Neural cell (in vitro differentiated cells): ENCODE data around the gene TAOK2. TPM values are rescaled to one million over a fixed set of nuclear protein-coding genes. Genes with fewer than 3 reads are reported as not detected.

Source experiments
- H2AFZ ChIP-seq: fragments of 200-600, 300-800 bp; sonication (generic), shearing (Covaris generic); 2 replicates; pipeline ENCODE4 v1.6.0; 2014; ENCODE audit warnings: low read depth, mild to moderate bottlenecking, antibody characterized with exemption, low read length, moderate library complexity
- H3F3A ChIP-seq: fragments of 200-600 bp; shearing (Covaris generic); 2 replicates; pipeline ENCODE4 v1.6.1; 2016; ENCODE audit warnings: mild to moderate bottlenecking, moderate library complexity, mixed read lengths, antibody characterized with exemption, low read length; ENCODE audit not compliant: insufficient read depth, poor library complexity, severe bottlenecking
- H3K27ac ChIP-seq: fragments of 200-600, 300-800 bp; sonication (generic), shearing (Covaris generic); 2 replicates; pipeline ENCODE4 v1.5.1; 2014; ENCODE audit warnings: mild to moderate bottlenecking, low read length, moderate library complexity
- H3K27me3 ChIP-seq: fragments of 300-800, 200-600 bp; sonication (generic), shearing (Covaris generic); 2 replicates; pipeline ENCODE4 v1.6.0; 2014; ENCODE audit warnings: mild to moderate bottlenecking, low read depth, low read length, moderate library complexity; ENCODE audit not compliant: insufficient read depth
- H3K36me3 ChIP-seq: fragments of 300-800, 200-600 bp; sonication (generic), shearing (Covaris generic); 2 replicates; pipeline ENCODE4 v1.5.1; 2014; ENCODE audit warnings: mild to moderate bottlenecking, antibody characterized with exemption, low read length, moderate library complexity; ENCODE audit not compliant: insufficient read depth
- H3K4me2 ChIP-seq: fragments of 300-800, 200-600 bp; sonication (generic), shearing (Covaris generic); 2 replicates; pipeline ENCODE4 v1.6.0; 2014; ENCODE audit warnings: mild to moderate bottlenecking, low read length
- H3K4me3 ChIP-seq: fragments of 300-800, 200-600 bp; sonication (generic), shearing (Covaris generic); 2 replicates; pipeline ENCODE4 v1.5.1; 2014; ENCODE audit warnings: mild to moderate bottlenecking, low read length, moderate library complexity
- H3K79me2 ChIP-seq: fragments of 200-600 bp; shearing (Covaris generic); replicated peaks from 2 replicates; pipeline ENCODE4 v1.6.0; 2014; ENCODE audit warnings: mild to moderate bottlenecking, low read length, moderate library complexity; ENCODE audit not compliant: insufficient read depth
- H3K9ac ChIP-seq: fragments of 300-800, 200-600 bp; sonication (generic), shearing (Covaris generic); 2 replicates; pipeline ENCODE4 v1.6.1; 2016; ENCODE audit warnings: mild to moderate bottlenecking, low read length, mixed read lengths
- H3K9me2 ChIP-seq: fragments of 200-600 bp; shearing (Covaris generic); 2 replicates; pipeline ENCODE4 v1.6.1; 2016; ENCODE audit warnings: mild to moderate bottlenecking, low read length, mixed read lengths; ENCODE audit not compliant: insufficient read depth
- H3K9me3 ChIP-seq: fragments of 200-600, 300-800 bp; sonication (generic), shearing (Covaris generic); 2 replicates; pipeline ENCODE4 v1.6.1; 2016; ENCODE audit warnings: mild to moderate bottlenecking, mixed run types, low read length, moderate library complexity, mixed read lengths
- H4K20me1 ChIP-seq: fragments of 200-600 bp; shearing (Covaris generic); 2 replicates; pipeline ENCODE4 v1.6.1; 2016; ENCODE audit warnings: mild to moderate bottlenecking, mixed run types; ENCODE audit not compliant: insufficient read depth
- EP300 ChIP-seq: fragments of 450-650 bp; conservative IDR thresholded peaks from 2 replicates; pipeline ENCODE4 v1.6.1; 2014; ENCODE audit warnings: antibody characterized with exemption, mild to moderate bottlenecking, moderate library complexity; ENCODE audit not compliant: poor library complexity, severe bottlenecking
- EZH2 ChIP-seq: fragments of 200-600, 300-800 bp; shearing (Covaris generic), sonication (generic); IDR thresholded peaks from 2 replicates; pipeline ENCODE4 v1.6.1; 2014; ENCODE audit warnings: antibody characterized with exemption, low read length, borderline replicate concordance, mild to moderate bottlenecking; ENCODE audit not compliant: insufficient read depth, poor library complexity, severe bottlenecking
- MXI1 ChIP-seq: fragments of 450-650 bp; conservative IDR thresholded peaks from 2 replicates; pipeline ENCODE4 v1.6.1; 2014; ENCODE audit warnings: antibody characterized with exemption, mild to moderate bottlenecking; ENCODE audit not compliant: poor library complexity, severe bottlenecking
- POLR2AphosphoS5 ChIP-seq: IDR thresholded peaks from 2 replicates; pipeline ENCODE4 v1.6.1; 2012
- RAD21 ChIP-seq: fragments of 450-650 bp; conservative IDR thresholded peaks from 2 replicates; pipeline ENCODE4 v1.6.1; 2014; ENCODE audit warnings: antibody characterized with exemption, mild to moderate bottlenecking, moderate library complexity
- SMC3 ChIP-seq: fragments of 450-650 bp; conservative IDR thresholded peaks from 2 replicates; pipeline ENCODE4 v1.6.1; 2014; ENCODE audit warnings: antibody characterized with exemption, mild to moderate bottlenecking, moderate library complexity; ENCODE audit not compliant: poor library complexity
- TAF1 ChIP-seq: IDR thresholded peaks from 2 replicates; pipeline ENCODE4 v1.6.1; 2012; ENCODE audit warnings: low read depth
- polyA minus RNA-seq: library from RNA; depleted of rRNA, polyadenylated mRNA; stranded (reverse); fragments of >200 nt; gene quantifications from 2 replicates; pipeline ENCODE4 v1.2.3, GENCODE V29; 2014
- polyA plus RNA-seq: library from polyadenylated mRNA; depleted of rRNA; stranded (reverse); fragments of >200 nt; gene quantifications from 2 replicates; pipeline ENCODE4 v1.2.3, GENCODE V29; 2014
- TF ChIP-seq, protein P1 (sequence below): fragments of 450-650 bp; IDR thresholded peaks from 2 replicates; pipeline ENCODE4 v1.5.1; 2014; ENCODE audit warnings: antibody characterized with exemption, mild to moderate bottlenecking, moderate library complexity; ENCODE audit not compliant: poor library complexity, severe bottlenecking
- TF ChIP-seq, protein P2 (sequence below): IDR thresholded peaks from 2 replicates; pipeline ENCODE4 v1.6.1; 2012; ENCODE audit warnings: borderline replicate concordance

The TAOK2 gene
- polyA plus RNA-seq (62.7 and 65.5 TPM in 2 replicates), polyA minus RNA-seq (80.5 and 98.6 TPM in 2 replicates)

DNA sequence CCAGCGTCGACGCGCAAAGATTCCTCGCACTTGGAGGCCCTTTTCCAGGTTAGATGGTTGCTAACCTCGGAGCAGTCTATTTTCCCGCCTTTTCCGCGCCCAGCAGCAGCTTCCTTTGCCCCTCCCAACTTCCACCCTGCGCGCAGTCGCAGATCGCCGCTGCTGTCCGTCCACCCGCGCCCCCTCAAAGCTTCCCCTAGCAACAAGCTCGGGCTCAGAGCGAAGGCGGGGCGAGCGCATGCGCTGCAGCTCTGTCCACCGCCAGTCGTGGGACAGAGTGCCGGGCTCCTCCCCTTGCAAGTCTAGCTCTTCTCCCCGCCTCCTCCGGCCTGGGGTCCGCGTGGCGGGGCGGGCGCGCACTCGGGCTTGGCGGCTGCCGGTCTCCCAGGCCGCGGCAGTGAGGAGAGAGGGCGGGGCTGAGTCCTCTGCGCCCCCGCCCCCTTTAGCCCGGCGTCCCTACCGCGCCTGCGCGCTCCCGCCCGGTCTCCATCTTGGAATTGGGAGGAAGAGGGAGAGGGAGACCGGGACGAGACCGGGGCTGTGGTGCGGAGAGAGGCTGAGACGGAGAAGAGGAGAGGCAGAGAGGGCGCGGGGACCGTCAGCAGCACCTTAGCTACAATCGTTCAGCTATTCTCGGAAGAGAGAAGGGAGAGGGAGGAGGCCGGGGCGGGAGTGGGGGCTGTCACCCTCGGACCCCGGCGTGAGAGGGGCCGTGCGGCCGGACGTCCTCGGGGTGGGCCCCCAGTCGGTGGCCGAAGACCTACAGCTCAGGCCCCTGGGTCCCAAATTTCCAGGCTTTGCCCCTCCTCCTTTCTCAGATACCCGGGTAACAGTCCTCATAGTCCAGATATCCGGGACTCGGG lies at the start of gene TAOK2:
Gene TAOK2 (plus strand): TSS at position 485 of the 863 bp plus-strand sequence. CDS start 3,905 bp downstream, outside the sequence.
- TF ChIP-seq EZH2 (no peak), MXI1 (peak; percentile 78), TAF1 (peak; percentile 83), SMC3 (peak; percentile 41), POLR2AphosphoS5 (peak; percentile 98), RAD21 (peak; percentile 26), EP300 (peak; percentile 9)
- TF ChIP-seq, protein P1, sequence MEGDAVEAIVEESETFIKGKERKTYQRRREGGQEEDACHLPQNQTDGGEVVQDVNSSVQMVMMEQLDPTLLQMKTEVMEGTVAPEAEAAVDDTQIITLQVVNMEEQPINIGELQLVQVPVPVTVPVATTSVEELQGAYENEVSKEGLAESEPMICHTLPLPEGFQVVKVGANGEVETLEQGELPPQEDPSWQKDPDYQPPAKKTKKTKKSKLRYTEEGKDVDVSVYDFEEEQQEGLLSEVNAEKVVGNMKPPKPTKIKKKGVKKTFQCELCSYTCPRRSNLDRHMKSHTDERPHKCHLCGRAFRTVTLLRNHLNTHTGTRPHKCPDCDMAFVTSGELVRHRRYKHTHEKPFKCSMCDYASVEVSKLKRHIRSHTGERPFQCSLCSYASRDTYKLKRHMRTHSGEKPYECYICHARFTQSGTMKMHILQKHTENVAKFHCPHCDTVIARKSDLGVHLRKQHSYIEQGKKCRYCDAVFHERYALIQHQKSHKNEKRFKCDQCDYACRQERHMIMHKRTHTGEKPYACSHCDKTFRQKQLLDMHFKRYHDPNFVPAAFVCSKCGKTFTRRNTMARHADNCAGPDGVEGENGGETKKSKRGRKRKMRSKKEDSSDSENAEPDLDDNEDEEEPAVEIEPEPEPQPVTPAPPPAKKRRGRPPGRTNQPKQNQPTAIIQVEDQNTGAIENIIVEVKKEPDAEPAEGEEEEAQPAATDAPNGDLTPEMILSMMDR: no peak
- TF ChIP-seq, protein P2, sequence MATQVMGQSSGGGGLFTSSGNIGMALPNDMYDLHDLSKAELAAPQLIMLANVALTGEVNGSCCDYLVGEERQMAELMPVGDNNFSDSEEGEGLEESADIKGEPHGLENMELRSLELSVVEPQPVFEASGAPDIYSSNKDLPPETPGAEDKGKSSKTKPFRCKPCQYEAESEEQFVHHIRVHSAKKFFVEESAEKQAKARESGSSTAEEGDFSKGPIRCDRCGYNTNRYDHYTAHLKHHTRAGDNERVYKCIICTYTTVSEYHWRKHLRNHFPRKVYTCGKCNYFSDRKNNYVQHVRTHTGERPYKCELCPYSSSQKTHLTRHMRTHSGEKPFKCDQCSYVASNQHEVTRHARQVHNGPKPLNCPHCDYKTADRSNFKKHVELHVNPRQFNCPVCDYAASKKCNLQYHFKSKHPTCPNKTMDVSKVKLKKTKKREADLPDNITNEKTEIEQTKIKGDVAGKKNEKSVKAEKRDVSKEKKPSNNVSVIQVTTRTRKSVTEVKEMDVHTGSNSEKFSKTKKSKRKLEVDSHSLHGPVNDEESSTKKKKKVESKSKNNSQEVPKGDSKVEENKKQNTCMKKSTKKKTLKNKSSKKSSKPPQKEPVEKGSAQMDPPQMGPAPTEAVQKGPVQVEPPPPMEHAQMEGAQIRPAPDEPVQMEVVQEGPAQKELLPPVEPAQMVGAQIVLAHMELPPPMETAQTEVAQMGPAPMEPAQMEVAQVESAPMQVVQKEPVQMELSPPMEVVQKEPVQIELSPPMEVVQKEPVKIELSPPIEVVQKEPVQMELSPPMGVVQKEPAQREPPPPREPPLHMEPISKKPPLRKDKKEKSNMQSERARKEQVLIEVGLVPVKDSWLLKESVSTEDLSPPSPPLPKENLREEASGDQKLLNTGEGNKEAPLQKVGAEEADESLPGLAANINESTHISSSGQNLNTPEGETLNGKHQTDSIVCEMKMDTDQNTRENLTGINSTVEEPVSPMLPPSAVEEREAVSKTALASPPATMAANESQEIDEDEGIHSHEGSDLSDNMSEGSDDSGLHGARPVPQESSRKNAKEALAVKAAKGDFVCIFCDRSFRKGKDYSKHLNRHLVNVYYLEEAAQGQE: peak; percentile 15
- Histone ChIP-seq H3K4me2 (peak within 1 kb of the TSS; percentile 92), H3K36me3 (no peaks in the 10 kb centered on the region), H2AFZ (peak within 1 kb of the TSS; percentile 67), H3K9me2 (no peaks in the 10 kb centered on the region), H4K20me1 (peaks cover 12% of the 10 kb centered on the region), H3K4me3 (peak within 1 kb of the TSS; percentile 99), H3F3A (no peaks in the 10 kb centered on the region), H3K27ac (peak within 1 kb of the TSS; percentile 97), H3K9me3 (no peaks in the 10 kb centered on the region), H3K9ac (peak within 1 kb of the TSS; percentile 98), H3K27me3 (no peaks in the 10 kb centered on the region), H3K79me2 (peaks cover 41% of the 10 kb centered on the region)

DNA sequence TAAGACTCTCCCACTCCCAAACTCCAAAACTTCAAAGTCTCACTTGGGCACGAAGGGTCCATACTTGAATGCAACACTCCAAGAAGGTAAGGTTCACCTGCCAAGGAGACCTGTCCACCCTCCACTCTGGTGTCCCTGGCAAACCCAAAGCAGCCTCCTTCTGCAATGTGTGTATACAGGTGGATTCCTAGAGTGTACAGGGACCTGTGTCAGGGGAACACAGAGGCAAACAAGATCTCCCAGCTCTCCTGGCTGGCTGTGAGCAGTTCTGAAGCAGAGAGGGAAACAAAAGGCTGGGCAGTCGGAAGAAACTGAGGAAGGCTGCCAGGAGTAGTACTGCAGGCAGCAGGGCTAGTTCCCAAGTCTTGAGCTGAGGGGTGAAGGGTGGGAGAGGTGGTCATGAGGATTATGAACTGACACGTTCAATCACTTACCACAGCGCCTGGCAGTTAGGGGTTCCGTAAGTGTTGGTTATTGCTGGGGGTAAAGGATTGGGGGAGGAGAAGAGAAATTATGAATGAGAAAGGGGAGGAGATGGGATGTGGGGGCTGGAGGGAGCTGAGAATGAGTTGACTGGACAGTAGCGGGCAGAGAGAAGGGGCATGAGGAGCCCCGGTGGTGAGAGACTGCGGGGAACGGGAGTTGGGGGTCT lies 48.4 kb upstream of the TAOK2 start:
- H3K4me3 ChIP-seq: peak overlapping the region; percentile 94
- TF ChIP-seq EP300: no peak
- TF ChIP-seq, protein P2: no peak
- TF ChIP-seq, protein P1: no peak
- TF ChIP-seq RAD21: no peak
- TF ChIP-seq POLR2AphosphoS5: no peak
- TF ChIP-seq MXI1: no peak
- no peaks in the 10 kb centered on the region for H3K9me2 ChIP-seq
- H4K20me1 ChIP-seq: no peaks in the 10 kb centered on the region
- H3K36me3 ChIP-seq: no peaks in the 10 kb centered on the region
- H3K9me3 ChIP-seq: no peaks in the 10 kb centered on the region
- no peaks in the 10 kb centered on the region for H3K27me3 ChIP-seq
- H3K27ac ChIP-seq: peak overlapping the region; percentile 84
- peak overlapping the region; percentile 36 for H2AFZ ChIP-seq
- H3K4me2 ChIP-seq: peak overlapping the region; percentile 92
- peaks cover 9% of the 10 kb centered on the region for H3K79me2 ChIP-seq
- H3K9ac ChIP-seq: peak overlapping the region; percentile 82
- peaks cover 3% of the 10 kb centered on the region for H3F3A ChIP-seq
